Kidney capillary endothelial cell (primary cell): ENCODE data around the gene DCAF4L1.
A peak's percentile ranks its signal among the peaks of the same experiment; 100 is the strongest.

Experiments used
- DNase-seq: peaks from one replicate; pipeline ENCODE4 v3.0.0-alpha.2; 2018; ENCODE audit warnings: low spot score

DCAF4L1 gene, protein sequence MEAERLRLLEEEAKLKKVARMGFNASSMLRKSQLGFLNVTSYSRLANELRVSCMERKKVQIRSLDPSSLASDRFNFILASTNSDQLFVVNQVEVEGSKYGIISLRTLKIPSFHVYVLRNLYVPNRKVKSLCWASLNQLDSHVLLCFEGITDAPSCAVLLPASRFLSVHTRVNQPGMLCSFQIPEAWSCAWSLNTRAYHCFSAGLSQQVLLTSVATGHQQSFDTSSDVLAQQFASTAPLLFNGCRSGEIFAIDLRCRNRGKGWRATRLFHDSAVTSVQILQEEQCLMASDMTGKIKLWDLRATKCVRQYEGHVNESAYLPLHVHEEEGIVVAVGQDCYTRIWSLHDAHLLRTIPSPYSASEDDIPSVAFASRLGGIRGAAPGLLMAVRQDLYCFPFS

GRCh38 chr4:41981456-41981855, at the start of gene DCAF4L1:
DCAF4L1 (plus strand) TSS chr4:41981756; CDS start chr4:41981793, 37 bp downstream.
- peak; percentile 26 for DNase-seq

GRCh38 chr4:41932988-41933387, 48.6 kb upstream of the DCAF4L1 start:
- no peak for DNase-seq

- no peak for DNase-seq
These were observed 47.5 kb upstream of the DCAF4L1 start for GRCh38 chr4:41933997-41934503.

GRCh38 chr4:41934514-41934900, 47.0 kb upstream of the DCAF4L1 start:
- DNase-seq: no peak

DNA sequence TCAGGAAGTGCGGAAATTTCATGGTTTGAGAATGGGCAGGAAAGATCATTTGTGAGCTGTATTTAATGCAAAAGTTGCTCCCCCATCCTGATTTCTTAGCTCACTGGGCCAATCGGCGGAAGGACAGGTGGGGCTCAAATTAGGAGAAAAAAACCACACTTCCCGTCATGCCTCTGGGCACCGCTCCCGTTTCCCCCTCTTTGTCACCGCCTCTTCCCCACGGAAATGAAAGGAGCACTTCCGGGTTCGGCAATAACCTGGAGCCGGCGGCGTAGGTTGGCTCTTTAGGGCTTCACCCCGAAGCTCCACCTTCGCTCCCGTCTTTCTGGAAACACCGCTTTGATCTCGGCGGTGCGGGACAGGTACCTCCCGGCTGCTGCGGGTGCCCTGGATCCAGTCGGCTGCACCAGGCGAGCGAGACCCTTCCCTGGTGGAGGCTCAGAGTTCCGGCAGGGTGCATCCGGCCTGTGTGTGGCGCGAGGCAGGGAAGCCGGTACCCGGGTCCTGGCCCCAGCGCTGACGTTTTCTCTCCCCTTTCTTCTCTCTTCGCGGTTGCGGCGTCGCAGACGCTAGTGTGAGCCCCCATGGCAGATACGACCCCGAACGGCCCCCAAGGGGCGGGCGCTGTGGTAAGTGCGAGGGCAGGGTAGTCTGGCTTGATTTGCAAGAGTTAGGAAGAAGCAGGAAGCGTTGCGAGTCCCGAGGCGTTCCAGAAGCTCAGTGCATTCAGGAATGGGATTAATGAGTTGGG, 46.5 kb upstream of the DCAF4L1 start, which contains the start of gene TMEM33:
TSS of gene TMEM33 (plus strand) at position 529 of the 751 bp plus-strand sequence. CDS start at position 585, 56 bp downstream.
- DNase-seq: peak; percentile 82

GRCh38 chr4:41935652-41936021, 45.9 kb upstream of the DCAF4L1 start:
- DNase-seq: no peak

- DNase-seq: no peak
These were observed 42.4 kb upstream of the DCAF4L1 start for GRCh38 chr4:41939016-41939626.

GRCh38 chr4:41940834-41941233, 40.7 kb upstream of the DCAF4L1 start:
- no peak for DNase-seq

- DNase-seq: no peak
These were observed 38.0 kb upstream of the DCAF4L1 start for GRCh38 chr4:41943506-41943905.

GRCh38 chr4:41944089-41944488, 37.5 kb upstream of the DCAF4L1 start:
- no peak for DNase-seq

GRCh38 chr4:41949531-41949930, 32.0 kb upstream of the DCAF4L1 start:
- DNase-seq: no peak

DNA sequence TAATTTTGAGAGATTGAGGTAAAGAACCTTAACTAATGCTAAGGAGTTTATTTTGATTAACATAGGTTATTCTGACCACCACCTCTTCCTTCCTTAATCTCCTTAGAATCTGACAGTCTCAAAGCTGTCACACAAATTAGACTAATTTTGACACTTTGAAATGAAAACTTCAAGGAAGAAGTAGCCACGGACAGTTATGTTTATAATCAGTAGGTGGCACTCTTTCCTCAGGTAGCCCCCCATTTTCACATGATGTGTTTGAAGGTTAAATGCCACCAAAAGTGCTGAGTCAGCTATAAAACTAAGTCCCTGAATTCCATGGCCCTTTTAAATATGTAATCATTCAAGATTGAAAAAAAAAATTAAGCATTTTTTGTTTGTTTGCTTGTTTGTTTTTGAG, 23.9 kb upstream of the DCAF4L1 start:
- DNase-seq: peak; percentile 51

DNA sequence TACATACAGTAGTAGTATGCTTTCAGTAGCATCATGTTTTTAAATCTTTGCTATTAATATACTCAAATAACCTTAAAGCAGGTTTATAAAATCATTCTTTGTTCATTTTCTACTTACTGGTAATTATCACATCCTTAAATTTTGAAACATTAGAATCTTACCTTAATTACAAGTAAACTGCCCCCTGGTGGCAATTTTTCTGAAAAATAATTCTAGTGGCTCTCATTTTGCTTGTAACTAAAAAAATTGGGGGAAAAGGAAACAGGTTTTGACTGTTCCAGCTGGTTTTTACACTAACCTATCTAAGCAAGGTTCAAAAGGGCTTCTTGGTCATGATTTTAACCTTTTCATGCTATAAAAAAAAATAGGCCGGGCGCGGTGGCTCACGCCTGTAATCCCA, 18.5 kb upstream of the DCAF4L1 start:
- peak; percentile 7 for DNase-seq

DNA sequence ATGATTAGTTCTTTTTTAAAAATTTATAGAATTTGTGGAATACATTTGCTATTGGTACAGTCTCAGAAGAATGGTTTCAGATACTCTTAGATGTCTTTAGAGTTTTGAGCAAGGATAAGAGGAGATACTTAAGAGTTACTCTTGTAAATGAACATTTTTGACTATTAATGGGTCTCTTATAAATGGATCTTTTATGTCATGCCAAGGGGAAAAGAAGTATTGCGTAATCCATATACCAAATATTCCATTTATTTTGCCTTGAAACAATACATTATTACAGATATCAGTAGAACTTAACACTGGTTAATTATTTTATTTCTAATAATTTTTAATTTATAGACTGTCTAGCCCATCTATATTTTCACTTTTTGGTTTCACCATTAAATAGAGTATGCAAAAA, 17.2 kb upstream of the DCAF4L1 start:
- DNase-seq: no peak

DNA sequence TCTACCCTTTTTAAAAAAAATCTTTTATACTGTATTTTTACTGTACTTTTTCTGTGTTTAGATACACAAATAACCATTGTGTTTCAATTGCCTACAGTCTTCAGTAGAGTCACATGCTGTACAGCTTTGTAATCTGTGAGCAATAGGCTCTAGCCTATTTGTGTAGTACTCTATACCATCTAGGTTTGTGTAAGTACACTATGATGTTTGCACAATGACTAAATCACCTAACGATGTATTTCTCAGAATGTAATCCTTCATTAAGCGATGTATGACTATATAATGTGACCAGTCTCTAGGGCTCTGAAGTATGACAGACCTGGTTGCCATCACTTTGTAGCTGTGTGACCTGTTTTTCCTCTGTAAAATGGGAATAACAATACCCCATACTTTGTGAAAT, 14.2 kb upstream of the DCAF4L1 start:
- no peak for DNase-seq

DNA sequence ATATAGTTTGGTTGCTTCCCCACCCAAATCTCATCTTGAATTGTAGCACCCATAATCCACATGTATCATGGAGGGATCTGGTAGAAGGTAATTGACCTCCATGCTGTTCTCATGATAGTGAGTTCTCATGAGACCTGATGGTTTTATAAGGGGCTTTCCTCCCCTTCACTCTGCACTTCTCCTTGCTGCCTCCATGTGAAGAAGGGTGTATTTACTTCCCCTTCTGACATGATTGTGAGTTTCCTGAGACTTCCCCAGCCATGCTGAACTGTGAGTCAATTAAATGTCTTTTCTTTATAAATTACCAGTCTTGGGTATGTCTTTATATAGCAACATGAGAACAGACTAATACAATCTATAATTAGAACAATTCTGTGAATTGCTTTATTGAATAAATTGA, 11.9 kb upstream of the DCAF4L1 start:
- no peak for DNase-seq

GRCh38 chr4:41975341-41975740, 6.2 kb upstream of the DCAF4L1 start:
- no peak for DNase-seq

DNA sequence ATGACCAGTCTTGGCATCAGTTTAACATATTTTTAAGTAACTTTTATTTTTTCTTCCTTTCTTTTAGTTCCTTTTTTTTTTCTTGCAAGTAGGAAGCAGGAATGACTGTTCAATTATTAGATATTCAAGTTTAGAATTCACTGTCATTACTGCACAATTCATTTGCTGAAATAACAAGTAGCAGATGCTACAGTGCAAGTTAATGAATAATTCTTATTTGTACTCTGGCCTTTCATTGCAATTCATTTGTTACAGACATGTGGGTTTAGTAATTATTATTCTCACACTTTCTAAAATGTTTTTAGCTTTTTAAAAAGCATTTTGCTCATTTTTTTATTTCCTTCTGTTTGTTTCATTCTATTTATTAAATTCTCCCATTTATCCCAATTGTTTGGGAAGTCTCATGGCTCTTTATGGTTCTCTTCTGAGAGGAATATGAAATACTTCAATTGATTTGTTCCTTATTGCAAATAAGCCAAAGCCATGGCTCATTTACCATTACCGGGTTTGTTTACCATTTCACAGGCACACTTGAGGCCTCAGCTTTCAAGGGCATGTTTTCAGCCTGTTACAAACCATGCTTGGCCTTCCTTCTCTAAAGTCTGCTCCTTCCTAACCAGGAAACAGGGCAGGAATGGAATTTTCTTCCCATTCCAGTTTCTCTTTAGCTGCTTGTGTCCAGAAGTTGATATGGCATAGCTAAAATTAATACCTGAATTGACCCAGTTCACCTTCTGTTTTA, 4.6 kb upstream of the DCAF4L1 start:
- no peak for DNase-seq

- DNase-seq: peak; percentile 55
These were observed 3.8 kb upstream of the DCAF4L1 start for GRCh38 chr4:41977709-41978108.

DNA sequence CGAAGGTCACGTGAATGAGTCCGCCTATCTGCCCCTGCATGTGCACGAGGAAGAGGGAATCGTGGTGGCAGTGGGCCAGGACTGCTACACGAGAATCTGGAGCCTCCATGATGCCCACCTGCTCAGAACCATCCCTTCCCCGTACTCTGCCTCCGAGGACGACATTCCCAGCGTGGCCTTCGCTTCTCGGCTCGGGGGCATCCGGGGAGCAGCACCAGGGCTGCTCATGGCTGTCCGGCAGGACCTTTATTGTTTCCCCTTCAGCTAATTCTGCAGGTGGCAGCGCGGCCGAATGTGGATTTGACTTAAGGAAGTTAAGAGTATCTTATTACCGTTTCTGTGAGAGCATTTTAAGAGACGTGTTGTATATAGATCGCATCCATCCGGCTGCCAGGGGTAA, 1.2 kb downstream of the DCAF4L1 start:
- no peak for DNase-seq

DNA sequence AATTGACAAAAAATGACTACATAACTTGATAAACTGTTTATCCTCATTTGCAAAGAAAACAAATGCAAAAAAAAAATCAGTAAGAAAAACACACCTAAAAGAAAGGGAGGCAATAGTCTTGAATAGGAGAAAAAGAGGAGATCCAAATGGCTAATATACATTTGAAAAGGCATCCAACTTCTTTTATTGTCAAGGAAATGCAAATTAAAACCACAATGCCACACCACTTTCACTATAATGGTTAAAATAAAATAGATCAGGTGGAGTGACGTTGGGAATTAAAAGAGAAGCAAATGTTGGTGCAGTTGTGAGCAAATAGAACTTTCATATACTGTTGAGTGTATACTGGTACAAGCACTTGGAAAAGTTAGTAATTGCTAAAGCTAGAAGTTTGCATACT, 3.6 kb downstream of the DCAF4L1 start:
- no peak for DNase-seq

GRCh38 chr4:41989994-41990364, 8.4 kb downstream of the DCAF4L1 start:
- DNase-seq: peak; percentile 21
